KBM-7 (cell line): ENCODE data around the gene SFRP5.

ENCODE experiments used
- DNase-seq: peaks from one replicate; pipeline ENCODE4 v3.0.0-alpha.2; 2015
- in situ Hi-C: fragments of 300-500 bp; cut with MboI; formaldehyde crosslinking; loops from 2 replicates; pipeline ENCODE4 v1.14.3; 2020; ENCODE audit warnings: low sequenced_read_pairs, low pct_unique_long_range_greater_than_20kb, mixed read lengths

SFRP5 gene

GRCh38 chr10:97718659-97719142, 53.1 kb downstream of the SFRP5 start:
- in situ Hi-C loops, result no loop called here
- DNase-seq, result no peak

GRCh38 chr10:97718178-97718577, 53.6 kb downstream of the SFRP5 start:
- in situ Hi-C loops, result no loop called here
- DNase-seq, result peak; percentile 55

- in situ Hi-C loops, result no loop called here
- no peak for DNase-seq
Observed at GRCh38 chr10:97717627-97718026, 54.2 kb downstream of the SFRP5 start.
